ENCODE results near the gene QARS1. TPM values are rescaled to one million over a fixed set of nuclear protein-coding genes. Genes with fewer than 3 reads are reported as not detected.

QARS1 gene
- total and polyA plus RNA-seq, 2 of the 13 experiments (the other 11 are each of a cell fraction or from before 2014, with no cell fraction given): 307 to 327 TPM

- no peak overlapping the region for H3K4me2 ChIP-seq (ENCODE audit: low read depth, low read length)
- POLR2A ChIA-PET: interaction anchor here (2.0 to 4.3 kb wide), 2 partner anchors 10 to 11 kb away, joined by 11 to 110 read pairs; partner anchors contain the start of gene LAMB2
- CTCF ChIA-PET (ENCODE audit: low intra/inter-chr PET ratio, low total read pairs): no interaction called here
- no peak overlapping the region for H3K9ac ChIP-seq (ENCODE audit: insufficient read depth, low read depth, low read length)
- no peaks in the 10 kb centered on the region for H3K9me3 ChIP-seq (ENCODE audit: low read length)
- peaks cover 13 to 37% of the 10 kb centered on the region in 2 experiments for H3K36me3 ChIP-seq (replicated peaks in 1 of 2; ENCODE audit: control insufficient read depth in 1 of 2, insufficient read depth in 2 of 2, low read length in 2 of 2)
- H2AFZ ChIP-seq (ENCODE audit: low read length): no peak overlapping the region
- H3K4me3 ChIP-seq (replicated peaks in 1 of 3; ENCODE audit: insufficient read depth in 1 of 3, low read depth in 2 of 3, low read length in 3 of 3): no peak overlapping the region
- intact Hi-C loops (cut with micrococcal nuclease; ENCODE audit: unreplicated experiment): no loop called here
- in situ Hi-C loops (cut with HindIII; ENCODE audit: extremely low pct_ligation_motif_present, low pct_unique_long_range_greater_than_20kb): no loop called here
- 98% methylated on average over 14 of the region's 17 CpGs for WGBS (ENCODE audit: low lambda C conversion rate)
- H3K27ac ChIP-seq (ENCODE audit: extremely low read length, insufficient read depth, low read length): no peak overlapping the region
- no peaks in the 10 kb centered on the region for H4K20me1 ChIP-seq (ENCODE audit: insufficient read depth, low read length)
- no peak for DNase-seq (ENCODE audit: low spot score)
- H3K27me3 ChIP-seq (ENCODE audit: control insufficient read depth in 1 of 2, insufficient read depth in 2 of 2, low read length in 2 of 2): no peaks in the 10 kb centered on the region; a peak in 1 of 5 replicates
- FAIRE-seq: no peak
- no TSS peak for BruUV-seq (replicated peaks)
- ATAC-seq: no peak
- TF ChIP-seq AGO2 (optimal IDR thresholded peaks at IDR 0.05; ENCODE audit: low read depth, low read length) (peak; percentile 40), RBFOX2 (IDR thresholded peaks at IDR 0.05; ENCODE audit: low read depth, low read length) (0 out of 2 replicates have a peak, but pooled peaks have one; percentile 4), MED1 (CRISPR knock-in tag; IDR thresholded peaks at IDR 0.05) (no peak), IKZF1 (IDR thresholded peaks at IDR 0.05) (no peak)
- peaks cover 14% of the 10 kb centered on the region for H3K79me2 ChIP-seq (ENCODE audit: insufficient read depth, low read length)
- peaks cover 19% of the 10 kb centered on the region for H3K4me1 ChIP-seq (ENCODE audit: insufficient read depth, low read length)
Measured at GRCh38 chr3:49122886-49123545, 18.5 kb upstream of the QARS1 start.

- BruUV-seq (replicated peaks): no TSS peak
Measured at GRCh38 chr3:49122451-49122850, 17.9 kb upstream of the QARS1 start.

More at GRCh38 chr3:49122451-49122850, 17.9 kb upstream of the QARS1 start:
- WGBS (ENCODE audit: low lambda C conversion rate): no CpG with 5 or more reads among the region's 7 CpGs
- ATAC-seq: no peak
- Histone ChIP-seq H3K4me2 (ENCODE audit: low read depth, low read length) (no peak overlapping the region), H3K9ac (ENCODE audit: insufficient read depth, low read depth, low read length) (no peak overlapping the region), H3K4me3 (replicated peaks in 1 of 3; ENCODE audit: insufficient read depth in 1 of 3, low read depth in 2 of 3, low read length in 3 of 3) (no peak overlapping the region), H3K9me3 (ENCODE audit: low read length) (no peaks in the 10 kb centered on the region), H4K20me1 (ENCODE audit: insufficient read depth, low read length) (no peaks in the 10 kb centered on the region), H3K79me2 (ENCODE audit: insufficient read depth, low read length) (peaks cover 14% of the 10 kb centered on the region), H3K27ac (ENCODE audit: extremely low read length, insufficient read depth, low read length) (no peak overlapping the region), H2AFZ (ENCODE audit: low read length) (no peak overlapping the region), H3K36me3 (replicated peaks in 1 of 2; ENCODE audit: control insufficient read depth in 1 of 2, insufficient read depth in 2 of 2, low read length in 2 of 2) (peaks cover 18 to 43% of the 10 kb centered on the region in 2 experiments), H3K4me1 (ENCODE audit: insufficient read depth, low read length) (peaks cover 19% of the 10 kb centered on the region), H3K27me3 (ENCODE audit: control insufficient read depth in 1 of 2, insufficient read depth in 2 of 2, low read length in 2 of 2) (no peaks in the 10 kb centered on the region; a peak in 1 of 5 replicates)
- intact Hi-C loops (cut with micrococcal nuclease; ENCODE audit: unreplicated experiment): no loop called here
- in situ Hi-C loops (cut with HindIII; ENCODE audit: extremely low pct_ligation_motif_present, low pct_unique_long_range_greater_than_20kb): no loop called here
- ChIA-PET POLR2A (interaction anchor here (4.3 kb wide), 1 partner anchor 12 kb away, joined by 110 read pairs; the partner anchor contains the start of gene LAMB2), CTCF (ENCODE audit: low intra/inter-chr PET ratio, low total read pairs) (no interaction called here)
- DNase-seq (ENCODE audit: low spot score): no peak
- TF ChIP-seq RBFOX2 (IDR thresholded peaks at IDR 0.05; ENCODE audit: low read depth, low read length): 0 out of 2 replicates have a peak, but pooled peaks have one; percentile 28
- TF ChIP-seq ZNF569 (CRISPR knock-in tag; IDR thresholded peaks at IDR 0.05; ENCODE audit: borderline replicate concordance): no peak
- no peak for TF ChIP-seq MED13 (CRISPR knock-in tag; IDR thresholded peaks at IDR 0.05)
- TF ChIP-seq PTBP1 (IDR thresholded peaks at IDR 0.05; ENCODE audit: low read depth, low read length, poor library complexity, severe bottlenecking): no peak
- TF ChIP-seq GABPA (IDR thresholded peaks at IDR 0.05; ENCODE audit: low read depth, low read length): no peak
- TF ChIP-seq GABPA (CRISPR knock-in tag; IDR thresholded peaks at IDR 0.05; ENCODE audit: low read depth): no peak
- TF ChIP-seq ZBTB44 (CRISPR knock-in tag; IDR thresholded peaks at IDR 0.05): no peak
- TF ChIP-seq ADNP (CRISPR knock-in tag; IDR thresholded peaks at IDR 0.05): no peak
- TF ChIP-seq ZNF205 (CRISPR knock-in tag; IDR thresholded peaks at IDR 0.05): no peak
- FAIRE-seq: no peak
